Body of pancreas (tissue), 4 donors: ENCODE results near the gene TMEM217.

Source experiments
- POLR2A ChIP-seq, 3 donors: fragments of 450-650 bp; IDR thresholded peaks; one replicate each; pipeline ENCODE4 v1.6.1; 2016; ENCODE audit warnings: antibody characterized with exemption in 3 of 3, mild to moderate bottlenecking in 2 of 3
- TF ChIP-seq, protein P1 (sequence below), 7 experiments: fragments of 450-650 bp in 4 of 7; fragments of 200-600 bp in 3 of 7; sonication (generic) in 3 of 7; IDR thresholded peaks; one replicate each; pipeline ENCODE4 v1.5.1; 2016 to 2019; ENCODE audit warnings: antibody characterized with exemption in 7 of 7

DNA sequence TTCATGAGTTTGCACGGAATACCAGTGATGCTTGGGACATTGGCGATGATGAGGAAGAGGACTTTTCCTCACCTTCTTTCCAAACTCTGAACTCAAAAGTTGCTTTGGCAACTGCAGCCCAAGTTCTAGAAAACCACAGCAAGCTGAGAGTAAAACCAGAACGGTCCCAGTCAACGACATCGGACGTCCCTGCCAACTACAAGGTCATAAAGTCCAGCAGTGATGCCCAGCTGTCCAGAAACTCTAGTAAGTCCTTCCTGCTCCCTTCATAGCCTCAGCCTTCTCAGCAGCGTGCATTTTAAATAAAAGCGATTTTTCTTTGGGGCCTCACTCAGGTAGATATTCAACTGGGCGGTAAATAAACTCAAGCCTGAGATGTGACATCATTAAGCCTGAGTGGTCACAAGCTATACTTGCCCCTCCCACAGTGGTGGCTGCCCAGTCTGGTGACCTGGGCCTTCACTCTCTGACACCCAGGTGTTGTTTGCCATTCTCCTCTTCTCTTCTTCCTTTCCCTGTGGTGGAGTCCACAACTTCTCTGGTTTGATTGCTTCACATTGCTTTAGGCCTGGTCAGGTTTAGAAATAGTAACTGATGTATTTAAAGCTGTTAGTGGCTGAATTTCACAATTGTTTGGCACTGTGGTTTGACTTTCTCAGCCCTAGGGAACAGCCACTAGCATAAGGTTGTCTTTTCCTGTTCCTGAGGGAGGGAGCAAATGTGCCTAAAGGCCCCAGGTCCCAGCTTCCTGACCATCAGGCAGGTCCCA is 21.6 kb upstream of the TMEM217 start:
- TF ChIP-seq, protein P1, sequence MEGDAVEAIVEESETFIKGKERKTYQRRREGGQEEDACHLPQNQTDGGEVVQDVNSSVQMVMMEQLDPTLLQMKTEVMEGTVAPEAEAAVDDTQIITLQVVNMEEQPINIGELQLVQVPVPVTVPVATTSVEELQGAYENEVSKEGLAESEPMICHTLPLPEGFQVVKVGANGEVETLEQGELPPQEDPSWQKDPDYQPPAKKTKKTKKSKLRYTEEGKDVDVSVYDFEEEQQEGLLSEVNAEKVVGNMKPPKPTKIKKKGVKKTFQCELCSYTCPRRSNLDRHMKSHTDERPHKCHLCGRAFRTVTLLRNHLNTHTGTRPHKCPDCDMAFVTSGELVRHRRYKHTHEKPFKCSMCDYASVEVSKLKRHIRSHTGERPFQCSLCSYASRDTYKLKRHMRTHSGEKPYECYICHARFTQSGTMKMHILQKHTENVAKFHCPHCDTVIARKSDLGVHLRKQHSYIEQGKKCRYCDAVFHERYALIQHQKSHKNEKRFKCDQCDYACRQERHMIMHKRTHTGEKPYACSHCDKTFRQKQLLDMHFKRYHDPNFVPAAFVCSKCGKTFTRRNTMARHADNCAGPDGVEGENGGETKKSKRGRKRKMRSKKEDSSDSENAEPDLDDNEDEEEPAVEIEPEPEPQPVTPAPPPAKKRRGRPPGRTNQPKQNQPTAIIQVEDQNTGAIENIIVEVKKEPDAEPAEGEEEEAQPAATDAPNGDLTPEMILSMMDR (IDR thresholded peaks at IDR 0.05), result no peak
- TF ChIP-seq POLR2A (IDR thresholded peaks at IDR 0.05), result no peak
